ENCODE data around the gene SLIT3. TPM values are rescaled to one million over a fixed set of nuclear protein-coding genes. Genes with fewer than 3 reads are reported as not detected.

Gene SLIT3
- total RNA-seq, 2 experiments from 2014 or later, result 5.4 to 7.3 TPM

DNA sequence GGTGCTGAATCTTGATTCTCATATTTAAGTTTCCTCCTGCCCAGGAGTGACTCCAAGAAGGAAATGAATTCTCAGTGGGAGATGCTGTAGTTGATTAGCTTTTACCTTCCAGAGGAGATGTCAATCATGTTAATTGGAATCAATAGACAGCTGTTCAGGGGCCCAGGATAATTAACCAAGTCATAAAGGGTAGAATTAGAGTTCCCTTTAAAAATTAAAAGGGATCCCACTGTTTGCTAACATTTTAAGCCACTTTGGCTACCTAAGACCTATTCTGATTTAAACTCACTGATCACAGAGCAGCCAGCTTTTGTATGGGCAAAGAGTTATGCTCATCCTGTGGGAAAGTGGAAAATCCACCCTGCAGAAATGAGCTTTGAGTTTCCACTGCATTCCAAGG, 249.6 kb downstream of the SLIT3 start:
- H3K9me3 Mint-ChIP-seq (ENCODE audit: low read depth), result no peaks in the 10 kb centered on the region
- H3K4me3 Mint-ChIP-seq, result no peak overlapping the region
- no peak overlapping the region for H3K27ac Mint-ChIP-seq
- no peak for ATAC-seq
- peaks cover 8% of the 10 kb centered on the region for H3K27me3 Mint-ChIP-seq
- ChIA-PET POLR2A (no interaction called here), CTCF (interaction anchor here (0.5 kb wide), 1 partner anchor 81 kb away, joined by 3 read pairs; no protein-coding TSS in a partner anchor)
- intact Hi-C loops (cut with DNase I, micrococcal nuclease), result no loop called here
- no peaks in the 10 kb centered on the region for H3K36me3 Mint-ChIP-seq (ENCODE audit: low read depth)
- H3K4me1 Mint-ChIP-seq, result no peaks in the 10 kb centered on the region
- no peak for DNase-seq

- peaks cover 8% of the 10 kb centered on the region for H3K27me3 Mint-ChIP-seq
- ChIA-PET CTCF (interaction anchor here (0.5 kb wide), 1 partner anchor 80 kb away, joined by 3 read pairs; no protein-coding TSS in a partner anchor), POLR2A (no interaction called here)
- no peak for DNase-seq
- H3K36me3 Mint-ChIP-seq (ENCODE audit: low read depth), result no peaks in the 10 kb centered on the region
- no peaks in the 10 kb centered on the region for H3K9me3 Mint-ChIP-seq (ENCODE audit: low read depth)
- ATAC-seq, result no peak
- intact Hi-C loops (cut with DNase I, micrococcal nuclease), result no loop called here
- no peak overlapping the region for H3K4me3 Mint-ChIP-seq
- no peak overlapping the region for H3K27ac Mint-ChIP-seq
- no peaks in the 10 kb centered on the region for H3K4me1 Mint-ChIP-seq
Observed at GRCh38 chr5:169050636-169051035, 250.3 kb downstream of the SLIT3 start.

- Mint-ChIP-seq H3K4me3 (no peak overlapping the region), H3K27me3 (peaks cover 8% of the 10 kb centered on the region), H3K9me3 (ENCODE audit: low read depth) (no peaks in the 10 kb centered on the region), H3K4me1 (no peaks in the 10 kb centered on the region), H3K27ac (no peak overlapping the region), H3K36me3 (ENCODE audit: low read depth) (no peaks in the 10 kb centered on the region)
- CTCF ChIA-PET, result no interaction called here
- ATAC-seq (no peak), DNase-seq (no peak)
- intact Hi-C loops (cut with DNase I, micrococcal nuclease), result no loop called here
- POLR2A ChIA-PET, result no interaction called here
Observed at GRCh38 chr5:169050146-169050571, 250.8 kb downstream of the SLIT3 start.

DNA sequence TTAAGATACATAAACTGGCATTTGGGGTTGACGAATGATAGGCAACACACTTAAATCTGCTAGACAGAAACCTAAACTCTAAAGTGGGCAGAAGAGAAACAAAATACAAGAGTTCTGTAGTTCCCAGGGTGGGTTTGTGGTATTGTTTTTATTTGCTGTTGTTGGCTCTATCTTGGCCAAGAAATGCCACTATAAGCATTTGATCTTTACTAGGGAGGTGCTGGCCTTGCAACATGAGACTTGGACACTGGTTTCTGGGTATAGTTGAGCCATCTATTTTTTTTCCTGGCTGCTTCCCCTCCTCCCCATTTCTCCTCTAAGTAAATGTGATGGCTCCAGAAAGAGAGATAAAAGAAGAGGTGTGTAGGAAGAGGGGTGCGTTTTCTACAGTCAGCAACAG, 251.2 kb downstream of the SLIT3 start:
- no peak overlapping the region for H3K4me3 Mint-ChIP-seq
- intact Hi-C loops (cut with DNase I, micrococcal nuclease), result no loop called here
- DNase-seq (no peak), ATAC-seq (no peak)
- CTCF ChIA-PET, result no interaction called here
- H3K27me3 Mint-ChIP-seq, result peaks cover 8% of the 10 kb centered on the region
- no peak overlapping the region for H3K27ac Mint-ChIP-seq
- no peaks in the 10 kb centered on the region for H3K4me1 Mint-ChIP-seq
- no peaks in the 10 kb centered on the region for H3K36me3 Mint-ChIP-seq (ENCODE audit: low read depth)
- H3K9me3 Mint-ChIP-seq (ENCODE audit: low read depth), result no peaks in the 10 kb centered on the region
- POLR2A ChIA-PET, result no interaction called here

DNA sequence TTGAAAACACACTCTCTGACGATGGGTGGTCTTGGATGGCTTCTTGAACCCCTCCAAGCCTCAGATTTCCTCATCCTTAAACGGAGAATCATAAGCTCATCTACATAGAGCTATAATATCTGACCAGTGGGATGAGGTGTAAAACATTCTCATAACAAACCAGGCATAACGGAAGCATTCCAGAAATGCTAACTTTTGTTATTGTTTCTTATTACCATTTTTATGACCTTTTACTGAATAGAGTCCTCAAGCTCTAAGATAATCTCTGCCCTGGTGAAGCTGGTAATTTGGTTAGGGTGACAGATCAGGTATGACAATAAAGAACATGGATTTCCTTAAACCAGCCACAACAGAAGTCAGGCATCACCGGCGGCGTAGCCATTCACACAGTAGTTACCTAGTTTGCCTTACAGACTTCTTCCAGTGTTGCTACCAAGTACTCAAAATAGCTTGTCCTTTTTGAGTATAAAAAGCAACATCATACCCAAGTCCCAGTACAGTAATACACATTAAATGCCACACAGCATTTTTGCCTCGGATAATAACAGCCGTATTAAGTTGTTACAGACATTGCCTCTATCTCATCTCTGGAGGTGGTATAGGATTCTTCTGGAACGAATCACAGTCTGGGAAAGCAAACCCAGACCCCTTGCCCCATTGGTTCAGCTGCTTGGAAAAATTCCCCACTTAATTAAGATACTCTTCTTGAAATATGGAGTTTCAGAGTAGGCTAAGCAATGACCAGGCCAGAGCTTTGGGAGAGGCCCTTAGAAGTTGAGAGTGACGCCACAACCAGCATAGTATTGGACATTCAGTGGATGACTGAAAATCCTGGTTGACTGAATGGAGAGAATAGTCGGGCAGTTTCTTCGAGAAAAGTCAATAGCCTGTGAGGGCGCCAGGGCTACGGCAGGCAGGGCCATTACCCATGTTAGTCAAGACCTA, 252.5 kb downstream of the SLIT3 start:
- Mint-ChIP-seq H3K9me3 (ENCODE audit: low read depth) (no peaks in the 10 kb centered on the region), H3K4me1 (no peaks in the 10 kb centered on the region), H3K36me3 (ENCODE audit: low read depth) (no peaks in the 10 kb centered on the region), H3K4me3 (no peak overlapping the region), H3K27me3 (peaks cover 8% of the 10 kb centered on the region), H3K27ac (no peak overlapping the region)
- ATAC-seq (no peak), DNase-seq (no peak)
- intact Hi-C loops (cut with DNase I, micrococcal nuclease), result no loop called here
- POLR2A ChIA-PET, result no interaction called here
- CTCF ChIA-PET, result interaction anchor here (0.5 kb wide), 1 partner anchor 343 kb away, joined by 3 read pairs; no protein-coding TSS in a partner anchor

GRCh38 chr5:169044962-169045361, 256.0 kb downstream of the SLIT3 start:
- no peaks in the 10 kb centered on the region for H3K9me3 Mint-ChIP-seq (ENCODE audit: low read depth)
- no peaks in the 10 kb centered on the region for H3K4me1 Mint-ChIP-seq
- no peak overlapping the region for H3K4me3 Mint-ChIP-seq
- intact Hi-C loops (cut with DNase I, micrococcal nuclease), result no loop called here
- POLR2A ChIA-PET, result no interaction called here
- ATAC-seq, result no peak
- H3K27me3 Mint-ChIP-seq, result peaks cover 5% of the 10 kb centered on the region
- DNase-seq, result no peak
- no peaks in the 10 kb centered on the region for H3K36me3 Mint-ChIP-seq (ENCODE audit: low read depth)
- CTCF ChIA-PET, result no interaction called here
- no peak overlapping the region for H3K27ac Mint-ChIP-seq

DNA sequence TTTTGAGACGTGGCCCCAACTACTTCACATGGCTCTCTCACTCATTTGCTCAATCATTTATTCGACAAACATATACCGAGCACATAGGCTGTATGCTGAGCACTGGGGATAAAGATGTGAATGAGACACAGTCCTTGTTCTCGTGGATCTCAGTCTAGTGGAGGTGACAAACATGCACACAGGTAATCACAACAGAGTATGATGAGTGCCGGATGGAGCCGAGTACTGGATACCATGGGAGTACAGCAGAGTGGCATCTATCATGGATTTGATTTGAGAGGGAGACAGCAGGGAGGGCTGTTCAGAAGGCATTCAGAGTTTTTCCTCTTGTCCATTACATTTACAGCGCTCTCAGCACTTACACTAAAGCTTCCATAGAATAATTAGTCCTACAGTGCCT, 259.8 kb downstream of the SLIT3 start:
- no peak for DNase-seq
- Mint-ChIP-seq H3K4me3 (no peak overlapping the region), H3K27ac (no peak overlapping the region), H3K4me1 (no peaks in the 10 kb centered on the region), H3K36me3 (ENCODE audit: low read depth) (no peaks in the 10 kb centered on the region), H3K27me3 (peaks cover 7% of the 10 kb centered on the region), H3K9me3 (ENCODE audit: low read depth) (no peaks in the 10 kb centered on the region)
- POLR2A ChIA-PET, result no interaction called here
- CTCF ChIA-PET, result interaction anchor here (0.5 to 1.2 kb wide), 3 partner anchors 13 to 50 kb away, joined by 3 to 4 read pairs (median 3); no protein-coding TSS in a partner anchor
- ATAC-seq, result no peak
- intact Hi-C loops (cut with DNase I, micrococcal nuclease), result no loop called here

DNA sequence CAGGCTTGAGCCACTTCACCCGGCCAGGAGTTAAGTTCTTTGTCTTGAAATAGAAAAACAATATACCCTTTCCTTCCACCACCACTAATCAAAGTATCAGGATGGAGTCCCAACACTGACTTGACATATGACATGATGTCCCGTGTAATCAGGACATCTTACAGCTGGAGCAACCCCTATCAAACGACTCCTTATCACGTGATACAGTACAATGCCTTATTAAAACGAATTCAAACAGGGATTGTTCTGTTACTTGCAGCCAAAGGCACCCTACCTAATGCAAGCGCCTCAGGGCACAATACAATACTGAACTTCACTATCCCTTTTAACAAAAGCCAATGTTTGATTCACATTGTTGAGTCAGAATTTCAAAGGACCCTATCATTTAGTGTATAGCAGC, 261.3 kb downstream of the SLIT3 start:
- peaks cover 9% of the 10 kb centered on the region for H3K27me3 Mint-ChIP-seq
- no peak for DNase-seq
- ATAC-seq, result no peak
- H3K4me3 Mint-ChIP-seq, result no peak overlapping the region
- no peaks in the 10 kb centered on the region for H3K9me3 Mint-ChIP-seq (ENCODE audit: low read depth)
- ChIA-PET CTCF (no interaction called here), POLR2A (no interaction called here)
- H3K36me3 Mint-ChIP-seq (ENCODE audit: low read depth), result no peaks in the 10 kb centered on the region
- no peak overlapping the region for H3K27ac Mint-ChIP-seq
- intact Hi-C loops (cut with DNase I, micrococcal nuclease), result no loop called here
- H3K4me1 Mint-ChIP-seq, result no peaks in the 10 kb centered on the region

GRCh38 chr5:169037466-169037865, 263.5 kb downstream of the SLIT3 start:
- ChIA-PET POLR2A (no interaction called here), CTCF (no interaction called here)
- Mint-ChIP-seq H3K4me3 (no peak overlapping the region), H3K4me1 (no peaks in the 10 kb centered on the region), H3K27me3 (peaks cover 15% of the 10 kb centered on the region), H3K27ac (no peak overlapping the region), H3K9me3 (ENCODE audit: low read depth) (peaks cover 2% of the 10 kb centered on the region), H3K36me3 (ENCODE audit: low read depth) (no peaks in the 10 kb centered on the region)
- ATAC-seq (no peak), DNase-seq (no peak)
- intact Hi-C loops (cut with DNase I, micrococcal nuclease), result no loop called here

GRCh38 chr5:169036079-169036805, 264.7 kb downstream of the SLIT3 start:
- intact Hi-C loops (cut with DNase I, micrococcal nuclease), result no loop called here
- H3K27ac Mint-ChIP-seq, result no peak overlapping the region
- H3K4me1 Mint-ChIP-seq, result no peaks in the 10 kb centered on the region
- peaks cover 2% of the 10 kb centered on the region for H3K9me3 Mint-ChIP-seq (ENCODE audit: low read depth)
- H3K4me3 Mint-ChIP-seq, result no peak overlapping the region
- DNase-seq, result no peak
- POLR2A ChIA-PET, result no interaction called here
- CTCF ChIA-PET, result no interaction called here
- H3K27me3 Mint-ChIP-seq, result peaks cover 20% of the 10 kb centered on the region
- no peak for ATAC-seq
- H3K36me3 Mint-ChIP-seq (ENCODE audit: low read depth), result no peaks in the 10 kb centered on the region

GRCh38 chr5:169029661-169030274, 271.2 kb downstream of the SLIT3 start:
- ChIA-PET CTCF (no interaction called here), POLR2A (no interaction called here)
- ATAC-seq (no peak), DNase-seq (no peak)
- H3K27ac Mint-ChIP-seq, result no peak overlapping the region
- peaks cover 21% of the 10 kb centered on the region for H3K27me3 Mint-ChIP-seq
- peaks cover 2% of the 10 kb centered on the region for H3K9me3 Mint-ChIP-seq (ENCODE audit: low read depth)
- no peak overlapping the region for H3K4me3 Mint-ChIP-seq
- H3K4me1 Mint-ChIP-seq, result no peaks in the 10 kb centered on the region
- intact Hi-C loops (cut with DNase I, micrococcal nuclease), result no loop called here
- no peaks in the 10 kb centered on the region for H3K36me3 Mint-ChIP-seq (ENCODE audit: low read depth)

All from activated CD4-positive, alpha-beta T cell treated with anti-CD3 and anti-CD28 coated beads for 36 hours (primary cell).